HG02571 (cell line): Measurements from ENCODE around the gene OCRL.
"Not testable (repeated sequence)": the region's sequence is repeated elsewhere in the genome, so short reads cannot be mapped to it uniquely, and the experiment has no call there.

Experiments used
- ATAC-seq: cut with Tn5 transposase; IDR thresholded peaks from one replicate; pipeline ENCODE4 v1.9.1; 2021; ENCODE audit warnings: mild to moderate bottlenecking, moderate library complexity; ENCODE audit not compliant: unreplicated experiment

Gene OCRL

DNA sequence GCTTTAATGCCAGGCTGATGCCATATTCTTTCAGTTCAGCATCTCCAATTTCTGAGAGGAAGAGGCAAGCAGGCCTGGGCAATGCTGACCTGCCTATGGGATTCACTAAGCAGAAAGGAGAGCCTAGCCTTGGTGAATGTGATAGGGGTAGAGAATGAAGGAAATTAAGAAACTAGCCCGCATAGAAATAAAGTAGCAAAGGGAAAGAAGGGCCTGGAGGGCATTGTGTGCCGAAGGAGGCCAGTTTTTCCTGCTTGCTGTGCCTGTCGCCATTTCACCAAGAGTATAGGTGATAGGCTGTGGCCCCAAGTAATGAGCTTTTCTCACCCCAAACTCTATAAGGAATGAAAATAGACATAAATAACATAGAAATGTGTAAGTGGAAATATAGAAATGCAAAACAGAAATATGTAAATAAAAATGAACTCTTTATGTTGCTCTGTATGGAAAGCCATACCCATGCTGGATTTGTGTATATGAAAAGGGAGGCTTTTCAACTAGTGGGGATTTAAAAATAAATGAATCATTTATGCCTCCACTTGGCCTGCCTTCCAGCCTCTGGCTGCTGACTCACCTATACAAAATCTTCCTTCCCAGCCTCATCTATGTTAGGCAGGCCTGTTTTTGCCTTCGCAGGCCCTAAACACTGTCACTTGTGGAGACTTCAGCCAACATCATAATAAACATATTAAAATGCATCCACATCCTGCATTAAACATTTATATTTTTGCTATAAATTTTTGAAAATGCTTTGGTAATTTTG is 5.1 kb upstream of the OCRL start:
- ATAC-seq, result no peak

DNA sequence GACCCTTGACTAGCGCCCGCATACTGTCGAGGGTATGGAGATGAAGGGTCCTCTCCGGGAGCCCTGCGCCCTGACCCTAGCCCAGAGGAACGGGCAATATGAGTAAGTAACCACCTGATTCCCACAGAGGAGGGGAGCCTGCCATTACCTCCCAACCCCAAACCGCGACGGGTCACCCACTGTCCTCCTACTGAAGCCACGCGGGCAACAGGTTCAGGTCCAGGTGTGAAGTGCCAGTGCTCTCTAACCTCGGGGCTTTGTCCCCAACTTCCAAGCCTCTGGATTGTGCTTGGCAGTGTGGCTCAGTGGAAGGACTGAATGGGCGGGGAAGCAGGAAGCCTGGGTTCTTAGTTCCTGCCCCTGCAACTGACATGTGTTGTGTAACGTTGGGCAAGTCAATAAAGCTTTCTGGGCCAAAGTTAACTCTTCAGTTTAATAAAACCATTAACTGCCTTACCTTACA is 694 bp downstream of the OCRL start:
- ATAC-seq, result peak; percentile 11

DNA sequence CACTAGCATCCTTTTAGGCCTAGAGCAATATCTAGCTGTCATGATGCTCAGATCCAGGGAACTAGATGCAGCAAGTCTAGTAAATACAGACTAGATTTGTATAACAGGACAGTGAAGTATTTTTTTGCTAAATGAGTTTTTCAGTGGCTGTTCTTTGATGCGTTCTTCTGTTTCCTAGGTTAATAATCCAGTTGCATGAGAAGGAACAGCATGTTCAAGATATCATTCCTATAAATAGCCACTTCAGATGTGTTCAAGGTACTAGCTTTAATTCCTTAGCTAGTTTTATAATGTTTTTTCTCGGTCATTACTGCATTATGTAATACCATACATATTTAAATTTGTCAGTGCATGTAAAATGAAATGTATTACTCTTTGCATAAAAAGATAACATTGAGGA is 4.7 kb downstream of the OCRL start:
- ATAC-seq, result no peak

DNA sequence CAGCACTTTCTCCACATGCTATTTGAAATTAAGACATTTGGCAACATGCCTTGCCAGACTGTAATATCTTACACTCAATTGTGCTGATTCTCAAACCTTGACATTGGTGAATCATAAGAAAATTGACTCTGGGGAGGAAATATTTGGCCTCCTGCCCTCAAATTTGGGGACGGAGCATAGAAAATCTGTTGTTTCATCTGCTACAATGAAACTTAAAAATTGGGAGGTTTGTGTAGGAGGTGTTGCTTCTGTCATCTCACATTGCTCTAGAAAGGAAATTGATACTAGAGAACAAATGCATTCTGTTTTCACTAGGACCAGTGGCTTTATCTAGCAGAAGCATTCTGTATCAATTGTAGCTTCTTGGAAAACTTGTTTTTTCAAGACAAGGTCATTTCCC is 5.3 kb downstream of the OCRL start:
- no peak for ATAC-seq

DNA sequence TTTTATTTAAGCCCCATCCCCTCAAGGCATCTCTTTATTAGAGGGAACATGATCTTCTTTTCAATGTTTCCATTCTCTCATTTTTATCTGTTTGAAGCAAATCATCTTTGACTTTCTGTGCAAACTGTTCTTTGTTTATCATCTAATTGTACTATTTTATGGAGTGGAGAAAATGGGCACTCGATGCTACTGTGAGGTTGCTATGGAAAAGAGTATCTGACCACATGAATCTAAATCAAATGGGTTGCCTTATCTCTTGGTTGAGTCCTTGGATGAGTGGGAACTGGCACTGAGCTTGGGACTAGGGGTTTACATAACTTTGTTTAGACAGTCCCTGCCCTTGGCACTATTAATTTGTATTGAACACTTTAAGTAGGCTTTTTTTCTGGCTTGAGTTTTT is 9.1 kb downstream of the OCRL start:
- no peak for ATAC-seq

DNA sequence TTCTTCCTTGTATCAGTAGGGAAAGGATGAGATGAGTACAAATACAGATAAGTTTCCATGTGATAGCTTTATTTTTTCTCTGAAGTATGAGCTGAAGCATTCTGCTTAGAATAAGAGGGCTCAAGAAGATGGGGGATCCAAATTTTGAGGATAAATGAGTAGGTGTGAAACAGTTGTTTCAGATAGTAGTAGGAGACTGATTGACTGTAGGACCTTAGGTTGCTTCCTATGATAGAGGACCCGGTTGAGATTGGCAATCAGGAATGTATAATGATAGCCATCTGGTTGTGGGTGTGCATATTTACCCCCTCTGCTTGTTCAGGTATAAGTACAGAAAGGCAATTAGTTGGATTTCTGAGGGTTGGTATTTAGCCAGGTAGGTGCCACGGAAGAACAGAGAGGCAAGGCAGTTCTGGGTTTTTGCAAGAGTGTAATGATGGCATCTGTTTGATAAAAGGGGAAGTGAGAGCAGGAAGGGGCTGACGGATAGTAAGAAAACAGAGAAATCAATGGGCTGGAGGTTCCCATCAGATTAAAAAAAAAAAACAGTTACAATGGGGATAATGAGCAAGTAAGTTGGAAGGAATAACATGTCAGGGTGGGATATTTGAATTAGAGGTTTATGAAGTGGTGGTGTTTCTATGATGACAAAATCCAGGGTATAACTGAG is 13.7 kb downstream of the OCRL start:
- ATAC-seq, result peak; percentile 93

DNA sequence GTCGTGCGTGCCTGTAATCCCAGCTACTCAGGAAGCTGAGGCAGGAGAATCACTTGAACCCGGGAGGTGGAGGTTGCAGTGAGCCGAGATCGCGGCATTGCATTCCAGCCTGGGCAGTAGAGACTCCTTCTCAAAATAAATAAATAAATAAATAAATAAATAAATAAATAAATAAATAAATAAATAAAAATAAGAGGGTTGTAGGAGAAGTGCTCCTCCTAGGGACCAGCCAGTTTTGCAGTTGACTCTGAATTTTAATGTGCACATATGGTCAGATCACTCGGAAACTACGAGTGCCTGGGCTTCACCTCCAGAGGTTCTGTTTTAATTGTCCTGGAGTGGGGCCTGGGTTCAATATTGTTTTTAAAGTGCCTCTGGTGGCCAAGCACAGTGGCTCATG is 14.8 kb downstream of the OCRL start:
- not testable (repeated sequence) for ATAC-seq

DNA sequence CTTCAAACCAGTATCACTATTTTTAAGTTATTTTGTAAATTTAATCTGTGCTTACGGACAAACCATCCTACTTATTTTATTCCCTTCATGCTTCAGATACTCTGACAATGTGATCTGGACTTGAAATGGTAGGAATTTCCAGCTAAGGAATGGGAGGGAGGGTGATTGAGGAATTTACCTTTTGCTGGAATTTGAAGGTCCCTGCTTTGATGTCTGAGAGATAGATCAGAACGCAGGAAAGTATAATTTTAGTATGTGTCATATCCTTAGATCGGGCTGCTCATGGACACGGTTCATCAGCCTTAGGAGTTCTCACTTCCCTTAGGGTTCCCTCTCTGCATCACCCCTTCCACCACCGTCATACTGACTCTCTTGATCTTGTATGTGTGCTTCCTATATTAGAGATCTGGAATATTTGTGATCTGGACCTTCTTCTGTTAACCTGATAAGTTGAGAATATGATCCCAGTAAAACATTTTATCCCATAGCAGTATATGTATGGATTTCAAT is 16.8 kb downstream of the OCRL start:
- no peak for ATAC-seq

DNA sequence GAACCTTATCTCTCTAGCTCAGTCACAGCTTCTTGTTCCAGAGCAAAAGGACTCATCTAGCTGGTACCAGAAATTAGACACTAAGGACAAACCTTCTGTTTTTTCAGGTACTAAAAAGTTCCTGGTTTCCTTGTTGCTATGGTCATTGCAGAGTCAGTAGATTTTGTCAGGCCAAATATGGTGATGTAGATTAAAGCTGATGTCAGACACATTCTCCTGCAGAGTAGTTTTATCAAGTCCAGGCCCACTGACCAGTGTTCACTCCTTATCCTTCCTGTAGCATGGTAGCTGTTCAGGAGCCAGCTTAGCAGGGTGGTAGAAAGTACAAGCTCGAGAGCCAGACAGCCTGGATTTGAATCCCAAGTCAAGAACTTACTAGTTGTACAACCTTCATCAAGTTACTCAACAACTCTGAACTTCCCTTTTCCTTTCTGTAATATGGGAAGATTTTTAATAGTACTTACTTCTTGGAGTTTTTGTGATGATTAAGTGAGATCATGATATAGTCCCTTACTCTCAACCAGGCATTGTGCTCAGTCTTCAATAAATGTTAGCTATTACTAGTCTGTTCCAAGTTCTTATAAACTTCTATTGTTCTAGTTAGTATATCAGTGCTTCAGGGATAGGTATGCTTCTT is 17.9 kb downstream of the OCRL start:
- ATAC-seq, result no peak

DNA sequence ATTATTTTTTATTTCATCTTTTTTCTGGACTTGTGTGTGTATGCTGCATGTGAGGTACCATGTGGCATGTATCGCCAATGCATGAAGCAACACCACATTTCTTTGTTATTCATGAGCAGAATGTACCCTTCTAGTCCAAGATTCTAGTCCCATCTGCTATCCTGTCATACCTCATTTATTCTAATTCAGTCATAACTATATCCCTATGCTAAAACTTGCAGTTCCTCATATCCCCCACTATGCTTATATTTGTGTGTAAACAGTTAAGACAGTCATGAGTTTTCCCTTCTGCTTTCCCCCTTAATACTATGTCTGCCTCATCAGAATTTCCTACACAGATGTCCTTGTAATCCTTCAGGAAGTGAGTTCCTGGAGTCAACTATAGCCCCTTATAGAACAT is 19.7 kb downstream of the OCRL start:
- ATAC-seq, result no peak

DNA sequence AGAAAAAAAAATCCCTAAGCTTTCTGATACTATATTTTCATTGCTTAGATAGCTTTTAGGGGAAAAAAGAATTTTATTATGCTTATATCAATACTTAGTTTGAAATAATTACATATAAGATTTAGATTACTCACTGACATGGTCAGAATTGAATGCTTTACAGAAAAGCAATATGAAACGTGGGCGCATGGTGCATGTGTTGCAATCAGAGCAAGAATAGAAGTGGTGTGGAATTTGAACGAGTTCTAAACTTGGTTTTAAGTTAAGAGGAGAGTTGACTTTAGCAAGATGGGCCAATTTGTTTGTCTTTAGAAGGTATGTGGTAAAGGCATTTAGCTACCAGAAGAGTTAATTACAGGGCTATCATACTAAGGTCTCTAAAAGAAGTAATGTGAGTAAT is 21.4 kb downstream of the OCRL start:
- ATAC-seq, result no peak

DNA sequence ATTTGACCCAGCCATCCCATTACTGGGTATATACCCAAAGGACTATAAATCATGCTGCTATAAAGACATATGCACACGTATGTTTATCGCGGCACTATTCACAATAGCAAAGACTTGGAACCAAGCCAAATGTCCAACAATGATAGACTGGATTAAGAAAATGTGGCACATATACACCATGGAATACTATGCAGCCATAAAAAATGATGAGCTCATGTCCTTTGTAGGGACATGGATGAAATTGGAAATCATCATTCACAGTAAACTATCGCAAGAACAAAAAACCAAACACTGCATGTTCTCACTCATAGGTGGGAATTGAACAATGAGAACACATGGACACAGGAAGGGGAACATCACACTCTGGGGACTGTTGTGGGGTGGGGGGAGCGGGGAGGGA is 24.3 kb downstream of the OCRL start:
- ATAC-seq, result not testable (repeated sequence)

DNA sequence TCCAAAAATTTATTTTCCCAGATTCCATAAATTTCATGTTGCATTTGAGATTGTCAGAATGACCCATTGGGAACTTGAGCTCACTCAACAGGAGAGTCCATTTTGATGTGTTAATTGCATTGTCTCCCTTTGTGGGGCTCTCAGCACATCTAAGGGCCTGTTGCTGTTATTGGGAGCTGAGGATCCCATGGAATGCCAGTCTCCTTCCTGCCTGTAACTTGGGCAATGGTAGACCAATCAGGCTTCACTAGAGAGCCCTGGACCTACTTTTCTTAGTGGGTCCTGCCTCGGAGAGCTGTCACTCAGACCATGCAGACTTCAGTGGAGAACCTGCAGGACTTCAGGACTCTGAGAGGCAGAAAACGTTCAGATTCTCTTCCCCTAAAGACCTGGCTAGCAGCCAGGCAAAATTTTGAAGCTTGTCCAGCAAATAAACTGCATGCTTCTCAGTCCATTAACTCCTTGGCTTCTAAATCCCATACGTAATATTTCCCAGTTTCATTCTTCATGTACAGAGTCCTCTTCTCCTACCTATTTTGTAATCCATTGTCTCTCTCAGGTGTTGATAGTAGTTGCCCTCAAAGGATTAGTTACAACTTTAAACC is 25.1 kb downstream of the OCRL start:
- ATAC-seq, result no peak

DNA sequence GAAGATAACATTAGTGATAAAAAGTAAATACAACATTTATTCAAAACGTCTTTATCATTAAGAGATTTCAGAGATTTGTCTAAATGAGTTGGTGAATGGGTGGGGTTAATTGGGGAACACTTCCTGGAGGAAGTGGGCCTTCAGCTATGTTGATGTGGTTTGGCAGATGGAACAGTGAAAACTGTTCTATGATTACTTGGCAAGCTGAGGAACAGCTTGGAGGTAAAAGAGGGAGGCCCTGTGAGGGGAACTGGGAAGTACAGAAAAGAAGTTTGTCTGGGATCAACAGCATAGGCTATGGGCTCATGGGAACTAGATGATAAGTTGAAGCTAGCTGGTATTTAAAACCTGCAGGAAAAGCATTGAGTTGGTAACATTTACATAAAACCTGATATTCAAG is 26.0 kb downstream of the OCRL start:
- ATAC-seq, result no peak

DNA sequence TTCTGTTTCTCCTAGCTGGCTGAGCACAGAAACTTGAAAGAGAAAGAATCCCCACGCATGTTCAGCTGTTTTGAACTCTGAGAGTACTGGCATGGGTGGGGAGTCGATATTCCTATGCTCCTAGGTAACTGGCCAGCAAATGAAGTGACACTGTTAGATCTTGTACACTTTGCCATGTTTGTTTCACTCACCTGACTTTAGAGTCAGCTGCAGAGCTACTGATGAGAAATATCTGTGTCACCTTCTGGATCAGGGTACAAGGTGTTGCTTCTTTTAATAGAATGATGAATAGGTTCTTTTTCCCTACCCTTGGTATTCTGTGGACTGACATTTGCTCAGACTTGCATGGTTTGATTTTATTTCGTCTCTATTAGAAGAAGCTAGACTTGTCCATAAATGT is 28.3 kb downstream of the OCRL start:
- no peak for ATAC-seq

DNA sequence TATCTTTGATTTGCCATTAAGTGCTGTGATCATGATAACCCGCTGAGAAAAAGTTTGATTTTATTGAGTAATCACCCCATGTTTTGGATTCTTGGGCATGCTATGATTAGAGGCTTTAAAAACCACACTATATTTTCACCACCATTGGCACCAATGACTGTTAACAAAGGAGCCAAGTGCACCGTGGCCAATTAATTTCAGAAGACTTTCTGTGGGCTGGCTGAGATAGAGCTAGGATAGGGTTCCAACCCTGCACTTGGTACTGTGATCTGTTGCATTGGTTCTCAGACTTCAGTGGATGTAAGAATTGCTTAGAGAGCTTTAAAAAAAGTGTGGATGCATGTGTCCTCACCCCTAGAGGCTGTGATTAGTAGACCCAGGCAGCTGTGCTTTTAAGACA is 32.4 kb downstream of the OCRL start:
- no peak for ATAC-seq

DNA sequence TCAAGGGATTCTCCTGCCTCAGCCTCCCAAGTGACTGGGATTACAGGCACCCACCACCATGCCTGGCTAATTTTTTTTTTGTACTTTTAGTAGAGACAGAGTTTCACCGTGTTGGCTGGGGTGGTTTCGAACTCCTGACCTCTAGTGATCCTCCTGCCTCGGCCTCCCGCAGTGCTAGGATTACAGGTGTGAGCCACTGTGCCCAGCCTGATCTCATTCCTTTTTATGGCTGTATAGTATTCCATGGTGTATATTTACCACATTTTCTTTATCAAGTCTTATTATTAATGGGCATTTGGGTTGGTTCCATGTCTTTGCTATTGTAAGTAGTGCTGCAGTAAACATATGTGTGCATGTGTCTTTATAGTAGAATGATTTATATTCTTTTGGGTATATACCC is 33.6 kb downstream of the OCRL start:
- ATAC-seq, result not testable (repeated sequence)

DNA sequence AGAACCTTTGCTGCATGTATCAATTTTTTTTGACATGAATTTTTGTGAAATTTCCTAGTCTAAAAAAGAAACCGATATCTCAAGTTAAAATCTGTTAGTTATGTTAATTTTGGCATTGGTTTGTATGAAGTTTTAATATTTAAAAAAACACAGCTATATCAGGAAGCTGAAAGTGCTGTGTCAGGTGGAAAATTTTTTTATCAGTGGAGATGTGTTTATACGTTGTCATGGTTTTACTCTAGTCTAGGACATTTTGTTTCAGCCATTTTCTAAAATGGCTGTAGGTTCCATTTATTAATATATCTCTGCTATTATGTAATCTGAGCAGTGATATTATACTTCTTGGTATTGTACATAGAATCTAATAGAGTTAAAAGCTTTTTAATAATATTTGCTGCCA is 34.2 kb downstream of the OCRL start:
- no peak for ATAC-seq

DNA sequence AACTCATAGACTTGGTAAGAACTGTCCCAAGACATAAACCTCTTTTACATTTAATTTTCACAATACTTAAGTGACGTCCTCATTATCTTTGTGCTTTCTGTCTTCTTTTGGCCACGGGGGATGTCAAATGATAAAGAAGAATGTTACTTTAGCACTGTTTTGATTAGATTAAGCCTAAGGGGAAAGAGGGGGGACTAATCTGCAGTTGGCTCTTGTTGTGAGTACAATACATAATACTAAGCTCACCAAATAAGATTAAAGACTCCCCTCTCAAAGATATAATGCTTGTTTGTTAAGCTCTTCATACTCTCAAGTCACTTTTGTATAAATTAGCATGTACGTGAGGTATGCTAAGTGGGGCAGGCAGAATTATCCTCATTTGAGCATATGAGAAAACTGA is 36.5 kb downstream of the OCRL start:
- no peak for ATAC-seq

DNA sequence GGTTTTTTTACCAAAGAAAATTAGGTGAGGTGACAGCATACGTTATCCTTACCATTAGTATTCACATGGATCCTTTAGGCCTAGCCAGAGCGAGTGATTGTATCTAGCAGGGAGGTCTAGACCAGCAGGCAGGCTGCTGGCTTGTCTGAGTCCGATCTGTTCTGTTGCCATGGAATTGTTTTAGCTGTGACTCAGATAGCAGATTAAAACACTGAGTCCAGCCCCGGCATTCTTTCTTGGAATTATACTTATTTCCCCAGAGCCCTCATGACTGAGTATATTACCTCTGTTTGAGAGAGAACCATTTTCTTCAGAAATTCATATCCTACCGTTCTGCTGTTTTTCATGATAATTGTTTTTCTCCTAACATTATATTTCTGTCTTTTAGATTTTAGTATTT is 37.4 kb downstream of the OCRL start:
- ATAC-seq, result no peak

DNA sequence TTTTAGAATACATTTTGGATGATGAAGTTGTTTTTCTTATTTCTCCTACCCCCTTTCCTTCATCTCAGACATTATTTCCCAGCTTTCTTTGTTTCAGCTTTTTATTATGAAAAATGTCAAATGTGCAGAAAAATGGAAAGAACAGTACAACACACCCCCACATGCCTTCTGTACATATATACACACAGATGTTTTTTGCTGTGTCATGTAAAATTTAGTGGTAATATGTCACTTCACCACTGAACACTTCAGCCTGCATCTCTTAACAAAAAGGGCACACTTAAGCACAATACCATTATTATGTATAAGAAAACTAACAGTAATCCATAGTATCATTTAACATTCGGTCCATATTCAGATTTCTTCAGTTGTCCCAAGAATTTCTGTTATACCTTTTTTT is 37.8 kb downstream of the OCRL start:
- no peak for ATAC-seq

DNA sequence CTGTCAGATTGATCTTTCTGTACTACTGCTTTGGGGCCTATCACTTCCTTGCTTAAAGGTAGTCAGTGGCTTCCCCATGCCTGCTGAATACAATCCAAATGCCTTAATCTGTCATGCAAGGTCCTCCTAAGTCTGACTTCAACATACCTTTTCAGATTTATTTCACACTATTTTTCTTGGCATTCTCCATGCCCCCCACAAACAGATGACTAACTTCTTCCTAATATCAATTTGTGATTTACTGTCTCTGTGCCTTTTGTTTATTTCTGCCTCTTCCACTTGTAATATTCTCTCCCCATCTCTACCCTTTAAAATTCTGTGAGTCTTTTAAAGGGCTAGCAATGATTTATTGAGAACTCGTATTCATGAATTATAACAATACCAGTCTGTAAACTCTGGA is 41.8 kb downstream of the OCRL start:
- no peak for ATAC-seq
